ENCODE data around the gene ANKH.

Gene ANKH

GRCh38 chr5:14663734-14664269, 207.8 kb downstream of the ANKH start:
- DNase-seq (peak; percentile 24), ATAC-seq (ENCODE audit: insufficient read depth, low read depth) (peak; percentile 23)
- H3K36me3 ChIP-seq (ENCODE audit: insufficient read depth, low read length) = peaks cover 20% of the 10 kb centered on the region; the same call in 1 of the 2 replicates

GRCh38 chr5:14662721-14663260, 208.8 kb downstream of the ANKH start:
- no peak overlapping the region for H3K9ac ChIP-seq (ENCODE audit: low read depth, low read length)

More at GRCh38 chr5:14663734-14664269, 207.8 kb downstream of the ANKH start:
- Histone ChIP-seq H3K4me3 (ENCODE audit: low read depth in 1 of 2, low read length in 2 of 2) (peak overlapping the region; percentile 19 to 80), H3K27me3 (ENCODE audit: insufficient read depth, low read length, poor library complexity) (no peaks in the 10 kb centered on the region), H3K27ac (ENCODE audit: low read length) (peak overlapping the region; percentile 86), H3K79me2 (ENCODE audit: insufficient read depth, low read length) (peaks cover 57% of the 10 kb centered on the region), H3K4me1 (ENCODE audit: insufficient read depth, low read length) (peaks cover 45% of the 10 kb centered on the region), H3K9ac (ENCODE audit: low read depth, low read length) (peak overlapping the region; percentile 58), H4K20me1 (ENCODE audit: insufficient read depth, low read length) (peaks cover 31% of the 10 kb centered on the region), H2AFZ (ENCODE audit: low read depth, low read length) (peak overlapping the region; percentile 87), H3K9me3 (ENCODE audit: insufficient read depth, low read length, severe bottlenecking) (no peaks in the 10 kb centered on the region), H3K4me2 (ENCODE audit: insufficient read depth, low read length) (peak overlapping the region; percentile 63)
- no peak for TF ChIP-seq CTCF (IDR thresholded peaks at IDR 0.05; ENCODE audit: borderline replicate concordance, extremely low read depth, low read length, poor library complexity, severe bottlenecking)
- TF ChIP-seq EZH2 (IDR thresholded peaks at IDR 0.05; ENCODE audit: borderline replicate concordance, low read depth, low read length, severe bottlenecking) = no peak

GRCh38 chr5:14660833-14661232, 210.7 kb downstream of the ANKH start:
- TF ChIP-seq EZH2 (IDR thresholded peaks at IDR 0.05; ENCODE audit: borderline replicate concordance, low read depth, low read length, severe bottlenecking) (no peak), CTCF (IDR thresholded peaks at IDR 0.05; ENCODE audit: borderline replicate concordance, extremely low read depth, low read length, poor library complexity, severe bottlenecking) (no peak)
- H3K9me3 ChIP-seq (ENCODE audit: insufficient read depth, low read length, severe bottlenecking) = no peaks in the 10 kb centered on the region
- ATAC-seq (ENCODE audit: insufficient read depth, low read depth) (no peak), DNase-seq (no peak)
- no peak overlapping the region for H3K9ac ChIP-seq (ENCODE audit: low read depth, low read length)
- no peaks in the 10 kb centered on the region for H3K36me3 ChIP-seq (ENCODE audit: insufficient read depth, low read length)
- no peaks in the 10 kb centered on the region for H3K27me3 ChIP-seq (ENCODE audit: insufficient read depth, low read length, poor library complexity)
- H3K79me2 ChIP-seq (ENCODE audit: insufficient read depth, low read length) = peaks cover 27% of the 10 kb centered on the region
- peaks cover 18% of the 10 kb centered on the region for H3K4me1 ChIP-seq (ENCODE audit: insufficient read depth, low read length)
- no peak overlapping the region for H2AFZ ChIP-seq (ENCODE audit: low read depth, low read length)
- H3K4me2 ChIP-seq (ENCODE audit: insufficient read depth, low read length) = no peak overlapping the region
- peaks cover 2% of the 10 kb centered on the region; the same call in 1 of the 2 replicates for H4K20me1 ChIP-seq (ENCODE audit: insufficient read depth, low read length)
- H3K4me3 ChIP-seq (ENCODE audit: low read depth in 1 of 2, low read length in 2 of 2) = no peak overlapping the region
- H3K27ac ChIP-seq (ENCODE audit: low read length) = no peak overlapping the region

More at GRCh38 chr5:14662721-14663260, 208.8 kb downstream of the ANKH start:
- no peak overlapping the region for H2AFZ ChIP-seq (ENCODE audit: low read depth, low read length)
- no peaks in the 10 kb centered on the region for H3K27me3 ChIP-seq (ENCODE audit: insufficient read depth, low read length, poor library complexity)
- H3K4me2 ChIP-seq (ENCODE audit: insufficient read depth, low read length) = peak overlapping the region; percentile 63
- TF ChIP-seq EZH2 (IDR thresholded peaks at IDR 0.05; ENCODE audit: borderline replicate concordance, low read depth, low read length, severe bottlenecking) (no peak), CTCF (IDR thresholded peaks at IDR 0.05; ENCODE audit: borderline replicate concordance, extremely low read depth, low read length, poor library complexity, severe bottlenecking) (no peak)
- no peak for DNase-seq
- H3K9me3 ChIP-seq (ENCODE audit: insufficient read depth, low read length, severe bottlenecking) = no peaks in the 10 kb centered on the region
- H3K36me3 ChIP-seq (ENCODE audit: insufficient read depth, low read length) = peaks cover 12% of the 10 kb centered on the region; the same call in 1 of the 2 replicates
- peaks cover 21% of the 10 kb centered on the region for H4K20me1 ChIP-seq (ENCODE audit: insufficient read depth, low read length)
- peaks cover 38% of the 10 kb centered on the region for H3K4me1 ChIP-seq (ENCODE audit: insufficient read depth, low read length)
- no peak overlapping the region for H3K27ac ChIP-seq (ENCODE audit: low read length)
- H3K79me2 ChIP-seq (ENCODE audit: insufficient read depth, low read length) = peaks cover 47% of the 10 kb centered on the region
- no peak for ATAC-seq (ENCODE audit: insufficient read depth, low read depth)
- peak overlapping the region in 1 of 2 experiments; percentile 80; a peak in 1 of 4 replicates for H3K4me3 ChIP-seq (ENCODE audit: low read depth in 1 of 2, low read length in 2 of 2)

Measured in DND-41 (cell line).